GM12875 (cell line): ENCODE data around the gene ATP6V1F.

ENCODE experiments used
- H3K4me3 ChIP-seq: one replicate; pipeline ENCODE4 v1.5.1; 2011; ENCODE audit warnings: low read depth, low read length, control low read depth
- TF ChIP-seq, protein P1 (sequence below): IDR thresholded peaks from 2 replicates; pipeline ENCODE4 v1.5.1; 2011; ENCODE audit warnings: low read depth, mild to moderate bottlenecking, control low read depth, inconsistent platforms, low read length, moderate library complexity, borderline replicate concordance; ENCODE audit not compliant: insufficient read depth

ATP6V1F gene

DNA sequence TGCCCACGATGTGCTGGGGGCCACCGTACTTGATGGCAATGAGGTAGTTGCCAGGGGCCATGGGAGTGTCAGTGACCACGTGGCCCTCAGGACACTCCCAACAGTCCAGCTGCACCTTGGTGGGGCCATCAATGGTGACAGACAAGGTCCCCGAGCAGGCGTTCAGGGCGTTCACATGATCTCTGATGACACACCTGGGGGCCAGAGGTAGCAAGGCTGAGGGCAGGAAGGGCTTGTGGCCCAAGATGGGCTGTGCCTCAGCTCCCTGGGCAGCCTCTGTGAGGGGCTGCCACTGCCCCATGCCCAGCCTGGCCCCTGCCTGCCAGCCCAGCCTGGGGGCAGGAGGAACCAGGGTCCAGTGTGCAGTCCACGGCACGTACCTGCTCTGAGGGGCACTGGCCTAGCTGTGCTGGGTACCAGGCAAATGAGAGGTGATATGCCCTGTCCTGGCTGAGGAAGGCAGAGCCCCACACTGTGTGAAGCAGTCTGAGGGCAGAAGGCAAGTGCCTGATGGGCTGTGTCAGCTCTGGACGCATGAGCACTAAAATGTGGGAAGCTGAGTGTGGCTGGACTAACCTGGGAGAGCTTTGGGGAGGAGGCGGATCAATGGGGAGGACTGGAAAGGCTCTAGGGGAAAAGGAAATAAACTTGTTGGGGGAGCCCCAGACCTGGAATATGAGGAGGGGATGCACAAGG, 51.4 kb downstream of the ATP6V1F start:
- TF ChIP-seq, protein P1, sequence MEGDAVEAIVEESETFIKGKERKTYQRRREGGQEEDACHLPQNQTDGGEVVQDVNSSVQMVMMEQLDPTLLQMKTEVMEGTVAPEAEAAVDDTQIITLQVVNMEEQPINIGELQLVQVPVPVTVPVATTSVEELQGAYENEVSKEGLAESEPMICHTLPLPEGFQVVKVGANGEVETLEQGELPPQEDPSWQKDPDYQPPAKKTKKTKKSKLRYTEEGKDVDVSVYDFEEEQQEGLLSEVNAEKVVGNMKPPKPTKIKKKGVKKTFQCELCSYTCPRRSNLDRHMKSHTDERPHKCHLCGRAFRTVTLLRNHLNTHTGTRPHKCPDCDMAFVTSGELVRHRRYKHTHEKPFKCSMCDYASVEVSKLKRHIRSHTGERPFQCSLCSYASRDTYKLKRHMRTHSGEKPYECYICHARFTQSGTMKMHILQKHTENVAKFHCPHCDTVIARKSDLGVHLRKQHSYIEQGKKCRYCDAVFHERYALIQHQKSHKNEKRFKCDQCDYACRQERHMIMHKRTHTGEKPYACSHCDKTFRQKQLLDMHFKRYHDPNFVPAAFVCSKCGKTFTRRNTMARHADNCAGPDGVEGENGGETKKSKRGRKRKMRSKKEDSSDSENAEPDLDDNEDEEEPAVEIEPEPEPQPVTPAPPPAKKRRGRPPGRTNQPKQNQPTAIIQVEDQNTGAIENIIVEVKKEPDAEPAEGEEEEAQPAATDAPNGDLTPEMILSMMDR: no peak
- no peak overlapping the region for H3K4me3 ChIP-seq

DNA sequence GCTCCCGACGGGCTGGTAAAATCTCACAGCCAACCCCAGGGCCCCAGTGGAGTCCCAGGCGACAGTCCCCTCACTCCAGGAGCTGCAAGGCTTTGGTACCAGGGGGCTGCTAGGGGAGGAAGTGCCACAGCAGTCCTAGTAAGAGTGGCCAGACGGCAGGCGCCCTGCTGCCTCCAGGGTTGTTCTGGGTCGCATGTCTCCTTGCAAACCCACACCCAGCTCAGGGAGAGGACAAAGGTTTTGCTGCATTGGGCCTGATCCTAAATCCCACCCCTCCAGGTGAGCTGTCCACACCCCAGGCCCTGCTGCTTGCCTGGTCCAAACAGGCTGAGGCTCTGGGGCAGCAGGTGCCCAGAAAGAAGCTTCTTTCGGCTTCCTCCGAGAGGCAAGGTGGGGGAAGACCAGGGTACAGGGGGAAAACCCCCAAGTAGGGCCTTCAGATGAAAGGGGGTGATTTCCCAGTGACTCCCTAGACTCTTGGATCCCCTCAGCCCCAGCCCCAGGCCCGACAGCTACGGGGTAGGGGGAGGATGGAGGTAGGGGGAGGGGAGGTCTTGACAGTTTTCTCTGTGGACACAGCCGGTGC, 52.0 kb downstream of the ATP6V1F start:
- no peak overlapping the region for H3K4me3 ChIP-seq
- TF ChIP-seq, protein P1: peak; percentile 39

DNA sequence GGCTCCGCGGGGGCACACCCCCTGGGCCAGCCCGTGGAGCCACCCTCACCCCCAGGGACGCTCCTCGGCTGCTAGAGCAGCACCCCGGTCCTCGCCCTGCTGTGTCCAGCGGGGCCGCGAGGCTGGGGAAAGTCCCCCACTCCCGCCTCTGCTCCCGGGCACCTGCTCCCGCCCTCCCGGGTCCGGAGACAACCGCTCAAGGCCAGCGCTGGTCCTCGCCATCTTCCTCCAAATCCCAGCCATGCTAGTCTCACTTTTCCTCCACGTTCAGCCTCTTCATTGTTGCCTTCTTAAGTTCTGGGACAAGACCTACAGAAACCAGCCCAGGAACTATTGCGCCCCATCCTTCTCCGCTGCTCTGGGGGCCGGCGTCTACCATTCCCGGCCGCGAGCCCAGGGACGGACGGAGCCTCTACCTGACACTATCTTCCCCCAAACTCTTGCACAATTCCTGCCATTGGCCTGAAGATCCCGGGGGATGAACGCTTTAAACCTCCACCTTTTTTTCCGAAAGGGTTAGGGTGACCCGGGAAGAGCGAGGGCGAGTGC, 52.7 kb downstream of the ATP6V1F start:
- TF ChIP-seq, protein P1: no peak
- peak overlapping the region; percentile 37 for H3K4me3 ChIP-seq
